Trophoblast cell (in vitro differentiated cells and primary cell): Measurements from ENCODE around the gene CHCHD10.
"Not testable (repeated sequence)": the region's sequence is repeated elsewhere in the genome, so short reads cannot be mapped to it uniquely, and the experiment has no call there.

Experiments
- DNase-seq, 2 donors: peaks; one replicate each; pipeline ENCODE4 v3.0.0-alpha.2; 2016
- H2AFZ ChIP-seq: 2 replicates; pipeline ENCODE4 v1.6.1; 2013; ENCODE audit warnings: low read length, moderate library complexity, mild to moderate bottlenecking; ENCODE audit not compliant: insufficient read depth, poor library complexity
- H2AK5ac ChIP-seq: 2 replicates; pipeline ENCODE4 v1.6.1; 2013; ENCODE audit warnings: mild to moderate bottlenecking, low read length
- H2BK120ac ChIP-seq: 2 replicates; pipeline ENCODE4 v1.6.1; 2013; ENCODE audit warnings: low read length, mild to moderate bottlenecking, moderate library complexity; ENCODE audit not compliant: insufficient read depth, poor library complexity
- H2BK12ac ChIP-seq: 2 replicates; pipeline ENCODE4 v1.6.1; 2013; ENCODE audit warnings: mild to moderate bottlenecking, low read length, moderate library complexity
- H2BK5ac ChIP-seq: 2 replicates; pipeline ENCODE4 v1.6.1; 2013; ENCODE audit warnings: low read length, low read depth, moderate library complexity, mild to moderate bottlenecking; ENCODE audit not compliant: poor library complexity
- H3K14ac ChIP-seq: 2 replicates; pipeline ENCODE4 v1.6.1; 2013; ENCODE audit warnings: mild to moderate bottlenecking, low read length
- H3K18ac ChIP-seq: 2 replicates; pipeline ENCODE4 v1.6.1; 2013; ENCODE audit warnings: mild to moderate bottlenecking, low read length
- H3K23ac ChIP-seq: 2 replicates; pipeline ENCODE4 v1.6.1; 2013; ENCODE audit warnings: low read length
- H3K27ac ChIP-seq: 2 replicates; pipeline ENCODE4 v1.5.1; 2013; ENCODE audit warnings: low read depth, mild to moderate bottlenecking, inconsistent platforms, low read length, moderate library complexity
- H3K27me3 ChIP-seq: 2 replicates; pipeline ENCODE4 v1.6.1; 2013; ENCODE audit warnings: inconsistent platforms, mild to moderate bottlenecking, low read length, moderate library complexity; ENCODE audit not compliant: insufficient read depth
- H3K36me3 ChIP-seq, 2 experiments: 1 replicate in 1 of 2; 2 replicates in 1 of 2; pipeline ENCODE4 v1.6.1; 2013; ENCODE audit warnings: low read length in 2 of 2, mild to moderate bottlenecking in 2 of 2, moderate library complexity in 1 of 2; ENCODE audit not compliant: insufficient read depth in 2 of 2, control insufficient read depth in 1 of 2
- H3K4ac ChIP-seq: 2 replicates; pipeline ENCODE4 v1.6.1; 2013; ENCODE audit warnings: low read depth, mild to moderate bottlenecking, low read length, moderate library complexity
- H3K4me1 ChIP-seq, 2 experiments: 1 replicate in 1 of 2; 2 replicates in 1 of 2; pipeline ENCODE4 v1.6.1; 2013; ENCODE audit warnings: low read length in 2 of 2, mild to moderate bottlenecking in 2 of 2, moderate library complexity in 1 of 2; ENCODE audit not compliant: insufficient read depth in 2 of 2, control insufficient read depth in 1 of 2
- H3K4me2 ChIP-seq: 2 replicates; pipeline ENCODE4 v1.6.1; 2013; ENCODE audit warnings: inconsistent platforms, mild to moderate bottlenecking, low read length, moderate library complexity
- H3K4me3 ChIP-seq: 2 replicates; pipeline ENCODE4 v1.5.1; 2013; ENCODE audit warnings: mild to moderate bottlenecking, low read depth, low read length, inconsistent platforms
- H3K79me1 ChIP-seq: one replicate; pipeline ENCODE4 v1.6.1; 2013; ENCODE audit warnings: low read length
- H3K79me2 ChIP-seq: 2 replicates; pipeline ENCODE4 v1.6.1; 2013; ENCODE audit warnings: low read length, mild to moderate bottlenecking; ENCODE audit not compliant: control insufficient read depth, insufficient read depth, poor library complexity
- H3K9ac ChIP-seq: 2 replicates; pipeline ENCODE4 v1.6.1; 2013; ENCODE audit warnings: mild to moderate bottlenecking, low read length
- H3K9me3 ChIP-seq: 2 replicates; pipeline ENCODE4 v1.6.1; 2013; ENCODE audit warnings: low read depth, mild to moderate bottlenecking, control low read depth, inconsistent platforms, low read length; ENCODE audit not compliant: insufficient read depth
- H4K12ac ChIP-seq: 2 replicates; pipeline ENCODE4 v1.6.1; 2013; ENCODE audit warnings: low read depth, mild to moderate bottlenecking, low read length, moderate library complexity
- H4K8ac ChIP-seq: 2 replicates; pipeline ENCODE4 v1.6.1; 2013; ENCODE audit warnings: low read depth, mild to moderate bottlenecking, low read length, moderate library complexity
- H4K91ac ChIP-seq: one replicate; pipeline ENCODE4 v1.6.1; 2013; ENCODE audit warnings: low read depth, mild to moderate bottlenecking, low read length, moderate library complexity
- WGBS: extraction: QIAGEN DNeasy Blood & Tissue Kit; methylation state at CpG from one replicate; pipeline ENCODE4 v1.1.7; 2013; ENCODE audit warnings: missing lambda C conversion rate; ENCODE audit not compliant: insufficient read length, insufficient coverage; ENCODE audit errors: extremely low coverage; 5-methylcytosine and 5-hydroxymethylcytosine counted together

CHCHD10 gene

GRCh38 chr22:23743303-23743705 lies 24.5 kb downstream of the CHCHD10 start:
- Histone ChIP-seq H3K79me1 (no peaks in the 10 kb centered on the region), H3K4ac (no peak overlapping the region), H3K79me2 (no peaks in the 10 kb centered on the region), H2BK120ac (no peak overlapping the region), H3K4me3 (no peak overlapping the region), H4K91ac (no peak overlapping the region), H2AFZ (no peak overlapping the region), H3K14ac (no peak overlapping the region), H3K9ac (no peak overlapping the region), H4K12ac (no peak overlapping the region), H3K4me1 (peaks cover 5 to 8% of the 10 kb centered on the region in 2 experiments), H2AK5ac (no peak overlapping the region), H3K23ac (no peak overlapping the region), H3K27ac (no peak overlapping the region), H2BK5ac (no peak overlapping the region), H2BK12ac (no peak overlapping the region), H3K9me3 (peaks cover 5% of the 10 kb centered on the region), H3K36me3 (peaks cover 11 to 16% of the 10 kb centered on the region in 2 experiments), H3K4me2 (no peak overlapping the region), H4K8ac (no peak overlapping the region), H3K18ac (no peak overlapping the region), H3K27me3 (no peaks in the 10 kb centered on the region)
- no peak for DNase-seq
- WGBS, result no CpG with 5 or more reads among the region's 2 CpGs

GRCh38 chr22:23742505-23743264 lies 25.1 kb downstream of the CHCHD10 start:
- H3K4me2 ChIP-seq, result no peak overlapping the region
- DNase-seq, result no peak

GRCh38 chr22:23737696-23738095 lies 30.1 kb downstream of the CHCHD10 start:
- Histone ChIP-seq H3K14ac (no peak overlapping the region), H2BK5ac (no peak overlapping the region), H3K4ac (no peak overlapping the region), H3K4me3 (no peak overlapping the region), H3K23ac (no peak overlapping the region), H4K91ac (no peak overlapping the region), H3K18ac (no peak overlapping the region), H4K8ac (no peak overlapping the region), H3K79me2 (no peaks in the 10 kb centered on the region), H2BK120ac (no peak overlapping the region), H3K4me2 (no peak overlapping the region), H2AK5ac (no peak overlapping the region), H2AFZ (no peak overlapping the region), H3K79me1 (no peaks in the 10 kb centered on the region), H3K9ac (no peak overlapping the region), H3K4me1 (no peaks in the 10 kb centered on the region), H2BK12ac (no peak overlapping the region), H4K12ac (no peak overlapping the region), H3K9me3 (peaks cover 3% of the 10 kb centered on the region), H3K27ac (no peak overlapping the region), H3K27me3 (no peaks in the 10 kb centered on the region), H3K36me3 (no peaks in the 10 kb centered on the region)
- DNase-seq, result no peak

More at GRCh38 chr22:23742505-23743264, 25.1 kb downstream of the CHCHD10 start:
- H2AK5ac ChIP-seq, result no peak overlapping the region
- no peak overlapping the region for H2BK12ac ChIP-seq
- H3K4ac ChIP-seq, result no peak overlapping the region
- H3K4me3 ChIP-seq, result no peak overlapping the region
- no peak overlapping the region for H3K9ac ChIP-seq
- H4K12ac ChIP-seq, result no peak overlapping the region
- no peak overlapping the region for H2AFZ ChIP-seq
- H4K8ac ChIP-seq, result no peak overlapping the region
- no peak overlapping the region for H3K18ac ChIP-seq
- H3K23ac ChIP-seq, result no peak overlapping the region
- no peaks in the 10 kb centered on the region for H3K79me1 ChIP-seq
- H3K36me3 ChIP-seq, result peaks cover 11 to 16% of the 10 kb centered on the region in 2 experiments
- no peak overlapping the region for H2BK120ac ChIP-seq
- peaks cover 5% of the 10 kb centered on the region for H3K9me3 ChIP-seq
- peaks cover 5 to 8% of the 10 kb centered on the region in 2 experiments for H3K4me1 ChIP-seq
- H3K27me3 ChIP-seq, result no peaks in the 10 kb centered on the region
- no peak overlapping the region for H2BK5ac ChIP-seq
- H3K14ac ChIP-seq, result no peak overlapping the region
- WGBS, result no CpG with 5 or more reads among the region's 7 CpGs
- no peak overlapping the region for H3K27ac ChIP-seq
- H3K79me2 ChIP-seq, result no peaks in the 10 kb centered on the region
- H4K91ac ChIP-seq, result no peak overlapping the region

GRCh38 chr22:23728108-23728507 lies 39.7 kb downstream of the CHCHD10 start:
- H2AFZ ChIP-seq, H4K12ac ChIP-seq, H3K23ac ChIP-seq, H2AK5ac ChIP-seq, H3K79me2 ChIP-seq, H3K36me3 ChIP-seq, H3K4me3 ChIP-seq, H4K8ac ChIP-seq, H3K9me3 ChIP-seq, H3K4me2 ChIP-seq, H3K27ac ChIP-seq, H3K4me1 ChIP-seq, H2BK5ac ChIP-seq, H2BK120ac ChIP-seq, H4K91ac ChIP-seq, H3K27me3 ChIP-seq, H3K79me1 ChIP-seq, H2BK12ac ChIP-seq, H3K18ac ChIP-seq, H3K9ac ChIP-seq, H3K14ac ChIP-seq, DNase-seq, H3K4ac ChIP-seq: not testable (repeated sequence)
- no CpG with 5 or more reads among the region's 4 CpGs for WGBS
